Rectal smooth muscle tissue (tissue), 1 donor: ENCODE results near the gene CIB4.

Source experiments
- H3K27ac ChIP-seq: one replicate; pipeline ENCODE4 v1.7.0; 2013; ENCODE audit warnings: low read depth, low read length, inconsistent platforms
- H3K27me3 ChIP-seq: one replicate; pipeline ENCODE4 v1.7.0; 2013; ENCODE audit warnings: low read length; ENCODE audit not compliant: control insufficient read depth, insufficient read depth
- H3K36me3 ChIP-seq: one replicate; pipeline ENCODE4 v1.7.0; 2013; ENCODE audit warnings: low read length; ENCODE audit not compliant: control insufficient read depth, insufficient read depth
- H3K4me1 ChIP-seq: one replicate; pipeline ENCODE4 v1.7.0; 2013; ENCODE audit warnings: low read length; ENCODE audit not compliant: control insufficient read depth, insufficient read depth
- H3K4me3 ChIP-seq: one replicate; pipeline ENCODE4 v1.7.0; 2013; ENCODE audit warnings: low read length
- H3K9ac ChIP-seq: one replicate; pipeline ENCODE4 v1.7.0; 2013; ENCODE audit warnings: low read length

CIB4 gene

GRCh38 chr2:26532301-26533250 lies 108.6 kb downstream of the CIB4 start:
- H3K4me3 ChIP-seq = no peak overlapping the region
- H3K36me3 ChIP-seq = no peaks in the 10 kb centered on the region
- H3K4me1 ChIP-seq = no peaks in the 10 kb centered on the region
- H3K27ac ChIP-seq = no peak overlapping the region
- H3K9ac ChIP-seq = no peak overlapping the region
- no peaks in the 10 kb centered on the region for H3K27me3 ChIP-seq
